NCI-H2107 treated with DMSO at 0.1 percent for 48 hours (cell line): ENCODE results near the gene ERBB2.
"Not testable (repeated sequence)": the region's sequence is repeated elsewhere in the genome, so short reads cannot be mapped to it uniquely, and the experiment has no call there.

Experiments
- DNase-seq: peaks from one replicate; lab custom pipeline; 2025; ENCODE audit not compliant: unreplicated experiment; lab: John Stamatoyannopoulos, UW

Gene ERBB2

DNA sequence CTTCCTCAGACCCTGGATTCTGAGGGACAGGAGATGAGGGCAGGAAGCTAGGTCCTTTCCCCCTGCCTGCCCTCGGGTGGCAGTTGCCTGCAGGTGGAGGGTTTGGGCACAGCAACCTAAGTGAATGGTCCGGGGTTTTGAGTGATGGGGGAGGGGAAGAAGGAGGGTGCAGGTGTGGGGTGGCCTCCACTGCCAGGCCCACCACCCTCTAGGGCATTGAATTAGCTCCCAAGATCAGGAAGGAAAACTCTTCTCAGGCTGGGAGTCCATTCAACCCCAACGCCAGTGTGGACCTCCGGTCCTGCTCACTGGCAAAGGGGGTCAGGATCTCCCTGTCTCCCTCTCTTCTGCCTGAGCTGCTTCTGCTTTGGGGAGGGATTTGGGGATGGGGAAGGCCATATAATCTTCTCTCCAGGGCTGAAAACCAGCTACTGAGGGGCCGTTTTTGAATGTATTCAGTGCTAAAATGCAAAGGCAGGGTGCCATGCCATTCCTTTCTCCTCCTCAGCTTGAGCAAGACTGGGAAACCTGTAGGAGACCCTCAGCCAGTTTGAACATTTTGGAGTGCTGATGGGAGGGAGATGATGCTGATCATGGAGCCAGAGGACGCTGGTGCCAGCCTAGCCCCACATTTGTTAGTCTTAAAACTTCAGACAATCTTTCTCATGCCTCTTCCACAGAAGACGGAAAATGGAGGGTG, 56.7 kb downstream of the ERBB2 start:
- DNase-seq: no peak

DNA sequence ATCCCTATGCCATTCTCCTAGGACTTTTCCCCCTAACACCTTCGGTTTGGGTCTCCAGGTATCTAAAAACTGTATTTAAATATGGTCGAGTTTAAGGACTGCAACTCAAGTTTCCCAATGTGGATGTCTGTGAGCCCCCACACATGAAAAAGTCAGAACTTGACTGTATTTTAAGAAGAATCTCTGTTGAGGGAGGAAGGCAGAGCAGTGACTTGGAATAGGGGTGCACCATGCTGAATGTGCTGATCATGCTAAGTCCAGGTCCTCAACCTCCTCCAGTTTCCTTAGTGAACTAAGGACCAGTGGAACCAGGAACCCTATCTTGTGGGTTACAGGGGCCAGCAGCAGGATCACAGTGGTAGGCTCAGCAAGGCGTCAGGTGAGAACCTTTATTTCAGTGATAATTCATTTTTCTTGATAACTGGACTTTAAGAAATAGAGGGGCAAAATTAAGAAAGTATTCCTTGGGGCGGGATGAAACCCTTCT, 57.4 kb downstream of the ERBB2 start:
- DNase-seq: no peak

DNA sequence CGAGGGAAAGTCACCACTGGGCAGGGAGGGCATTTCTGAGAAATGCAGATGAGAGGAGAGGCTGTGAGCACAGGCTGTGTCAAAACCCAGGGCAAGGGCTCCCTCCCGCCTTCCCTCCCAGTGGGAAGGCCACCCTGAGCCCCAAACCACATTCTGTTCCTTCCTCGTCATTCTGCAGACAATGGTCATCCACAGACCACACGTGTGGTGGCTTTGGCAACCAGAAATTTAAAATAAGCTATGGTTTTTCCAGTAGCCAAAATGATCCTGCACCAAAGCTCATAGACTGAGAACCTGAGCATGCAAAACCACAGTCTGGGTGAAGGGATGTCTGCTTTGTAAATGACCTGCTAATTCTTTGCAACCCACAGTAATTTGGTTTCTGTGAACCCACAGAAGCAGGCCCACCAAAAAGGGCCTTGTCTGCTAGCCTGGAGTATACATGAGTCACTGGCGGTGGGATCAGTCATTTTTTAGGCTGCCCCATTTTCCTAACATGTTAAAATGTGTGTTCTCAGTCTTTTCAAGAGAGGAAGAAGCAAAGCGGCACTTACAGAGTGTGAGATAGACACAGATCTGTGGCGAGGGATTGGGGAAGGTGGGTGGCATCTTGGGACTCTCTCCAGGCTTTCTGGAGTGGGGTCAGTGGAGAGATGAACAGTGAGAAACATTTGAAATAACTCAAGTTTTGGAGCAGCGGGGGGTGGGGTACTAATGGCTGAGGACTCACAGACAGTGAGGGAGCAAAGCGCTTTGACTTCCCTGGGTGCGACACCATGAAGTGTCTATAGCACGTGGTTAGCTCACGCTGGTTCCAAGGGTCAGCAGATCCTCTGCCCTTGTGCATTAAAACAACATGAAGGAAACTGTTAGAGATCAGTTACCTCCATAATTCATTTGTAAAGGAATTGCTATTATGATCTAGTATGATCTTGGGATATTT, 58.3 kb downstream of the ERBB2 start:
- DNase-seq: no peak

- no peak for DNase-seq
Observed at GRCh38 chr17:39759204-39759603, 59.3 kb downstream of the ERBB2 start.

- no peak for DNase-seq
Observed at GRCh38 chr17:39761861-39762496, 62.1 kb downstream of the ERBB2 start.

GRCh38 chr17:39763051-39763820, 63.4 kb downstream of the ERBB2 start:
- no peak for DNase-seq

DNA sequence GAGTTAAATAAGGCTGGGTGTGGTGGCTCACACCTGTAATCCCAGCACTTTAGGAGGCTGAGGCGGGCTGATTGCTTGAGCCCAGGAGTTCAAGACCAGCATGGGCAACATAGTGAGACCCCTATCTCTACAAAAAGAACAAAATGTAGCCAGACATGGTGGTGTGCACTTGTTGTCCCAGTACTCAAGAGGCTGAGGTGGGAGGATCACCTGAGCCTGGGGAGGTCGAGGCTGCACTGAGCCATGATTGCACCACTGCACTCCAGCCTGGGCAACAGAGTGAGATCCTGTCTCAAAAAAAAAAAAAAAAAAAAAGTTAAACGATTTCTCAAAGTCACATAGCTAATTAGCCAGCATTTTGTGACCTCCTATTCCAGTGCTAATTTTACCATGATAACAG, 64.3 kb downstream of the ERBB2 start:
- DNase-seq: not testable (repeated sequence)

- no peak for DNase-seq
Observed at GRCh38 chr17:39765175-39765574, 65.3 kb downstream of the ERBB2 start.

- no peak for DNase-seq
Observed at GRCh38 chr17:39765766-39766165, 65.9 kb downstream of the ERBB2 start.

- no peak for DNase-seq
Observed at GRCh38 chr17:39767147-39767546, 67.3 kb downstream of the ERBB2 start.

GRCh38 chr17:39769974-39770587, 70.2 kb downstream of the ERBB2 start:
- peak; percentile 97 for DNase-seq

DNA sequence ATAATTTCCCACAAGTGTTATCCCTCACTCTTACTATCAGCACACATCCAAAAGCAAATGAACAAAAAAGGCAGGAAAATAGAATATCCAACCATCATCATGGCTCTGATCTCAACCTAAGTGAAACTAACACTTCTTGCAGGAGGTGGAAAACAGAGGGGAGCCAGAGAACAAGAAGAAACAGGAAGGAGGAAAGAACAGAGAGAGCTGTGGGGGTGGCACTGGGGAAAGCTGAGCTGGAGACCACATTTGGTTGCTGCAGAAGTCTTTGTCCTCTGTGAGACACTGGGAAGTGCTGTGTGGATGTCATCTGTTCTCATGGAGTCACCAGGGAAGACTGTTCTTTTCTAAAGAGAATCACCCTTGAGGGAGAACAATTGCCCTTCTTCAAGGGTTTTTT, 72.6 kb downstream of the ERBB2 start:
- DNase-seq: no peak

- DNase-seq: no peak
Observed at GRCh38 chr17:39772987-39773934, 73.4 kb downstream of the ERBB2 start.

- DNase-seq: no peak
Observed at GRCh38 chr17:39774047-39774446, 74.2 kb downstream of the ERBB2 start.

- no peak for DNase-seq
Observed at GRCh38 chr17:39775031-39775430, 75.2 kb downstream of the ERBB2 start.

DNA sequence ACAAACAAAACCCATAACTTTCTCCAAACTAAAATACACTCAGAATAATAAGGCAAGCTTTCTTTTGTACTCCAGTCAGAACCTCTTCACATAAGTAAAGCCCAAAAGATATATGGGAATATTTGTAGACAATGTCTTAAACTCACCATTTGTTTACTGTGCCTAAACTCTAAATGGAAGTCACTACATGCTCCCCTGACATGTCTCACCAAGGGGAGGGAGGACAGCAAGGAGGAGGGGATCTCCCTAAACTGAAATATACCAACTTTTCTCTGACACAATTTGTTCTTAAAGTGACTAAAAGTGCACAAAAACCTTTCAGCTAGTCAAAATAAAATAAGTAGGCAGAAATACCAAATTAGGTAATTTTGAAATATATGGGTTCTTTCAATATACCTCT, 76.4 kb downstream of the ERBB2 start:
- DNase-seq: no peak

GRCh38 chr17:39777534-39778365, 77.9 kb downstream of the ERBB2 start:
- no peak for DNase-seq
